ENCODE results near the gene TMEM212. TPM values are rescaled to one million over a fixed set of nuclear protein-coding genes. Genes with fewer than 3 reads are reported as not detected.

Gene TMEM212
- total RNA-seq, 1 donor from 2014 or later: not detected

- H3K4me3 Mint-ChIP-seq: no peak overlapping the region
- DNase-seq: no peak
- H3K4me1 Mint-ChIP-seq: no peaks in the 10 kb centered on the region
- H3K27ac Mint-ChIP-seq: no peak overlapping the region
- H3K36me3 Mint-ChIP-seq (ENCODE audit: low read depth): no peaks in the 10 kb centered on the region
- intact Hi-C loops (cut with micrococcal nuclease): no loop called here
- peaks cover 6% of the 10 kb centered on the region for H3K27me3 Mint-ChIP-seq
- no peaks in the 10 kb centered on the region for H3K9me3 Mint-ChIP-seq
These were observed 64.0 kb downstream of the TMEM212 start for GRCh38 chr3:171906951-171907676.

- H3K9me3 Mint-ChIP-seq: no peaks in the 10 kb centered on the region
- no peak overlapping the region for H3K4me3 Mint-ChIP-seq
- intact Hi-C loops (cut with micrococcal nuclease): no loop called here
- no peak overlapping the region for H3K27ac Mint-ChIP-seq
- no peak for DNase-seq
- H3K36me3 Mint-ChIP-seq (ENCODE audit: low read depth): no peaks in the 10 kb centered on the region
- peaks cover 6% of the 10 kb centered on the region for H3K27me3 Mint-ChIP-seq
- no peaks in the 10 kb centered on the region for H3K4me1 Mint-ChIP-seq
These were observed 64.6 kb downstream of the TMEM212 start for GRCh38 chr3:171907761-171908160.

- Mint-ChIP-seq H3K27ac (no peak overlapping the region), H3K9me3 (no peaks in the 10 kb centered on the region), H3K27me3 (peaks cover 2% of the 10 kb centered on the region), H3K4me1 (no peaks in the 10 kb centered on the region), H3K4me3 (no peak overlapping the region), H3K36me3 (ENCODE audit: low read depth) (no peaks in the 10 kb centered on the region)
- no peak for DNase-seq
- intact Hi-C loops (cut with micrococcal nuclease): no loop called here
These were observed 65.6 kb downstream of the TMEM212 start for GRCh38 chr3:171908731-171909130.

Other genes with a start within 250 kb of the TMEM212 start
- gene PLD1, start 32.9 kb upstream of the TMEM212 start, total RNA-seq: 0.09 TPM in 1 of 2 replicates, not detected in the other
- gene FNDC3B, start 196.2 kb downstream of the TMEM212 start, total RNA-seq: 19.6 and 19.9 TPM in 2 replicates

All from activated CD4-positive, alpha-beta T cell treated with anti-CD3 and anti-CD28 coated beads, Interleukin-2, amount 10 ng/mL, durations not matched to agents 24 days and 14 days (primary cell).